GM19351 (cell line): ENCODE data around the gene GALNT2.
A peak's percentile ranks its signal among the peaks of the same experiment; 100 is the strongest.

ENCODE experiments used
- ATAC-seq: cut with Tn5 transposase; IDR thresholded peaks from one replicate; pipeline ENCODE4 v1.9.1; 2021; ENCODE audit warnings: mild to moderate bottlenecking, moderate library complexity; ENCODE audit not compliant: unreplicated experiment

GALNT2 gene

DNA sequence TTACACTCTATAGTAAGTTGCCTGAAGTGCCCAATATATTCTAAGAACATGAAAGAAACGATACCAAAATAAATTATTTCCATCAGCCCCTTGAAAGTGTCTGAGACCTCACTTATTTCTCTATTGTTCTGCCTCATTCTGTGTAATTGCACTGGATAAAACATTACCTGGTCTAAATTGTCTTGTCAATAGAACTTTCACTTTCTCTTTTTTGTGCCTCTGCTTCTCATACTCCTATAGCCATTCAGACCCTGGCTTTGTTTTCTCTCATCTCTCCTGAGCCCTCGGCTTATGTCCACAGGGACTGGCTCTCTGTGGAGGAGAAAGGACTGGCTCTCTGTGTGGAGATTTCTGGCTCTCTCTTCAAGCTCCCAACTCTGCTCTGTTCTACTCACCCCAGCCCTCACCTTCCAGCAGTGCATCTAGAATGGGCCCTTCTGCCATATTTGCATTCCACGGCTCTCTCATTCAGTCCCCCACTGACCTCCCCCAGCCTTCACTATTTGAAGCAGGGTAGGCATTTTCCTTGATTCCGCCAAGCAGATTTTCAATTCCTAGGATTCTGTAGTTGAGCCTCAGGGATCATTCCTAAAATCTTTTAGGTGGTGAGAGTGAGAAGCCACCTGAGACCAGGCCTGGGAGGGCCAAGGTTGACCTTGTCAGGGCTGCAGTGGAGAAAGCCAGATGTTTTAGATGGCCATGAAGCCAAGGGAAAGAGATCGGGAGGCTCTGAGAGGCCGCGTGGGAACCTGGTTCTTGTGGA, 15.9 kb upstream of the GALNT2 start:
- ATAC-seq, result no peak

DNA sequence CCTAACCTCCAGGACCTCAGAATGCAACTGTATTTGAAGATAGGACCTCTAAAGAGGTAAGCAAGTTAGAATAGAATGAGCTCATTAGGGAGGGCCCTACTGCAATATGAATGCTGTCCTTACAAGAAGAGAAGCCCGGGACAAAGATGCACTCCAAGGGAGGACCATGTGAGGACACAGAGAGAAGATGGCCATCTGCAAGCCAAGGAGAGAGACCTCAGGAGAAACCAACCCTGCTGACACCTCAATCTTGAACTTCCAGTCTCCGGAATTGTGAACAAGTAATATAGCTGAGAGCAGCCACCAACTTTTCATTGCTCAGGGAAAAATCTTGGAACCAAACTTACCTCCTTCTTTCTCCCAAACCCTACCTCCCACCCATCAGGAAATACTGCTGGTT, 15.0 kb upstream of the GALNT2 start:
- no peak for ATAC-seq

GRCh38 chr1:230052665-230053064, 14.4 kb upstream of the GALNT2 start:
- no peak for ATAC-seq

DNA sequence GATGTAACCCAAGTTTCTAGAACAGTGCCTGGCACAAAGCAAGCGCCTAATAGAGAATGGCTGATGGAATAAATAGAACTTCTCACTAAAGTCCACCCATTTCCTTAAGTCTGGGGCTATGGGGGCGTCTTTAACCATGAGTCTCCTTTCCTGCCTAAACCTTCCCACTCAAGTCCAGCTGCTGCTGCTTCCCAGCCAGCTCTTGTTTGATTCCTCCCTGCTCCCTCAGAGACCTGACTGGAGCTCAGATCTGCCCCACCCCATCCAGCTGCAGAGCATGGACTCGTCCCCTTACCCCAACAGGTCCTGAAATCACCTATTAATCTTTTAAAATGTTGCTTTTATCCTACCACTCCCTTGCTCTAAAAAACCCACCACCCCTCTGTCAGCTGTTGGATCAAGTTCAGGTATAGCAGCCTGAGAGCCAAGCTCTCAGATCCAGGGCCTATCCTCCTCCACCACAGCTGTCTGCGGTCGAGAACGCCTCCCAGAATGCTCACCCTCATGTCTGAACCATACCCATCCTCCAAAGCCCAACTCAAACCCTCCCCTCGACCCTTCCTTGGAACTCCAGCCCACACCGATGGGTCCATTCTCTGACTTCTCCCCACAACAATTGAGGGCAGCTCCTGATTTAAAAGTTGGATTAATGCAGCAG, 12.8 kb upstream of the GALNT2 start:
- no peak for ATAC-seq

- ATAC-seq, result no peak
Observed at GRCh38 chr1:230056098-230056497, 10.9 kb upstream of the GALNT2 start.

GRCh38 chr1:230057100-230057499, 9.9 kb upstream of the GALNT2 start:
- no peak for ATAC-seq

DNA sequence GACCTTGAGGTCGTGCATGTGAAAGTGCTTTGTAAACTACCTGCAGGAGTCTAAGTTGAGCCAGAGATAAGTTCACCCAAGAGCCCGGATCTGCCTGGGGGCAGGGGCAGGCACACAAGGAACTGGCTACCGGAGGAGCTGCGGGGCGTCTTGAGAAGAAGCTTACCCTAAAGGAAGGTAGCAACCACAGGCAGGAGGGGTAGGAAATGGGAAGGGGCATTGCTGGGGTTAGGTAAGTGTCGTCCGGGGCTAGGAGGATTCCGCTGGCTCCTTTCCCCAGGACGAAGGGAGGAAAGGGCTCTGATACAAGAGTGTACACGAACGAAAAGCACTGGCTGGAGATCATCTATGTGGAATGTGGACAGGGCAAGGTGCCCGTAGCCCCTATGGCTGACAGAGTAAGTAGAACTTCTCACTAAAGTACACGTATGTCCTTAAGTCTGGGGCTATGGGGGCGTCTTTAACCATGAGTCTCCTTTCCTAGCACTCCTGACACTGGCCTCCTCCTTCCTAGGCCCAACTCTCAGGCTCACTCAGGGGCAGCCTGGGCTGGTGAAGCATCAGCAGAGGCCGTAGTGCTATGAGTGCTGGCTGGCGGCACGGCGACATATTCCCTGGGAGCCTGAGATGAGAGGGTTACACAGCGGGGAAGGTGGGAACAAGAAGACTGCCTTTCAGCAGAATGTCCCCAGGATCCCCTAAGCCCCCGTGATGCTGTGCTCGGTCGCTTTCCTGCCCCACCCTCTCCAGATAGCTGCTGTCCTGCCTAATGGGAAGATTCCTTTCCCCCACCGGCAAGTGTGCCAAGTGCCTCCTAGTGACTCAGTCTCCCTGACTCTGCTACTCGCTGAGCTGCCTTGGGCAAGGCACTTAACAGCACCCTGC, 9.1 kb upstream of the GALNT2 start:
- no peak for ATAC-seq

DNA sequence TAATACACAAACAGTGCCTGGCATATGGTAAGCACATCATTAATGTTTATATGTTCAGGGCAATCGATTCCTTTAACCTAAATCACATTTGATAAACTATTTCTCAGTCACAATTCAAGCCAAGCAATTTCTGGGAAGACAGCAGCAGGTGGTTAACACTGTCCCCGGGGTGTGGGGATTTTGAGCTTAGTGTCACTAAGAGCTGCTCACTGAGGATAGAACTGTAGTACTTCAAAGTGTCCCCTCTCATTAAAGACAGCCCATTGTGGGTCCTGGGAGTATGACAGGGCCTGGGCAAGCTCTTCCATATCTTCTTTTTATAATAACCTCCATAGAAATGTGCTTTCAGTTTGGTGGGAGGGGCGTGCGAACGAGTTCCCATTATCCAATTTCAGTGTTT, 8.4 kb upstream of the GALNT2 start:
- ATAC-seq, result no peak

DNA sequence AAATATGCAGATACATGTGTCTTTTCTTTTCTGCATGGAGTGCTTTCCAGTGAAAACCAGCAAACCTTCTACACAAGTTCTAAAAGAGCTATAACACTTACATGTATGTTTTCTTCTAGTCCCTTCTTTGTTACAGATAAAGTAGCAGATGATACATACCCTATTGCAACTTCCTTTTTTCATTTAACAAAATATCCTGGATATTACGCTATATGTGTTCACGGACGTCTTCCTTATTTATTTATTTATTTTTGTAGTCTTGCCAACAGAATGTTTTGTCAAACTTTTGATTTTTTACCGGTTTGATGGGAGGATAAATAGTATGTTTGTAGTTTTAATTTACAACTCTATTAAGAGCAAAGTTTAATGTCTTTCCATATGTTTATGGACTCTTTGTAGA, 5.2 kb upstream of the GALNT2 start:
- no peak for ATAC-seq

DNA sequence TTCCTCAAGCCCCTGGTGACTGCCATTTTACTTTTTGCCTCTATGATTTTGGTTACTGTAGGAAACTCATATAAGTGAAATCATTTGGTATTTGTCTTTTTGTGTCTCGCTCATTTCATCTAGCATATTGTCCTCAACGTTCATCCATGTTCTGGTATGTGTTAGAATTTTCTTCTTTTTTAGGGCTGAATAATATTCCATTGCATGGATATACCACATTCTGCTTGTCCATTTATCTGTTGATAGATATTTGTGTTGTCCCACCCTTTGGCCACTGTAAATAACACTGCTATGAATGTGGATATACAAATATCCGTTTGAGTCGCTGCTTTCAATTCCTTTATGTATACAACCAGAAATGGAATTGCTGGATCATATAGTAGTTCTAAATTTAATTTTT, 4.5 kb upstream of the GALNT2 start:
- no peak for ATAC-seq

DNA sequence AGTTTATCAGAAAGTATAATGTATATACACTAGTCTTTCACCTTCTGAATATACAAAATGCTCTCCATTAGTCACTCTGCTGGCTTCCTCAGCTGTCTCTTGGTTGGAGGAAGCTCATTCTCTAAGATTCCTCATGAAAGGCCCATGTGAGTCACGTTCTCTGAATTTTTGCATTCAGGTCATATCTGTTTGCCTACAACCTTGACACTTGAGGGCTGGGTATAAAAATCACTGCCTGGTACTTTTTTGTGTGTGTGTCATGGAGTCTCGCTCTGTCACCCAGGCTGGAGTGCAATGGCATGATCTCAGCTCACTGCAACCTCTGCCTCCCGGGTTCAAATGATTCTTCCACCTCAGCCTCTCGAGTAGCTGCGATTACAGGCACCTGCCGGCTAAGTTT, 2.8 kb upstream of the GALNT2 start:
- no peak for ATAC-seq

DNA sequence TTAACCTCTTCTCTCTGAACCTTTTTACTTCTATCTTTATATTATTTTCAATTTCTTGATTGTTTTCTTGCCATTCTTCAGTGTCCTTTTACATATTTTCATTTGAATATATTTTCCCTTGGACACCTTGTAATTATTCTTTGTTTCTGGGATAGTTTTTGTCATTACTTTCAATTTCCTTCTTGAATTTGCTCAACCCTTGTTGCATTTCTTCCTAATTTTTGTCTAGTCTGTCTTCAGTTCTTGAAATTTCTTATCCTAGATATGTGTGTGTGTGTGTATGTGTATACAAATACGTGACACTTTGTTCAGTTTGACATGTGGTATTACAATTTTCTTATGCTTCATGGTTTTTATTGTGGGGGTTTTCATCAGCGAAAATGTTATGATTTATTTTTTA, 1.9 kb upstream of the GALNT2 start:
- ATAC-seq, result no peak

DNA sequence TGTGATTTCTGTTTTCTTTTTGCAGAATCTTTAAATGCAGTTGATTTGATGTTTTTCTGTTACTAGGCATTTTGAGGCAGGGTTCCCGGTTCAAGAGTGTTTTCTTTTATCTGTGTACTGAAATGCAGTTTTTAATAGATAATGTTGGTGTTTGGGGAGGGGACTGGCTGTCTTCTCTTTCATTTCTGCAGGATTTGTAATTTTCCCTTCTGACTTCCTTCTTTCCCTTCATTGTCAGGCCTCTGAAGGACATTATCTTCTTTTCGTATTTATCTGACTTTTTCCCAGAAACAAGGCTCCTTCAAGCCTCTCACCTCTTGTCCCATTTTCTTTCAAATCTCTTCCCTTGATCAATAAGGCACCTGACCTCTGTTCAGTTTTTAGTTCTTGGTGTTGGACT, 1.5 kb upstream of the GALNT2 start:
- no peak for ATAC-seq

GRCh38 chr1:230066031-230066430, 1.0 kb upstream of the GALNT2 start:
- no peak for ATAC-seq

DNA sequence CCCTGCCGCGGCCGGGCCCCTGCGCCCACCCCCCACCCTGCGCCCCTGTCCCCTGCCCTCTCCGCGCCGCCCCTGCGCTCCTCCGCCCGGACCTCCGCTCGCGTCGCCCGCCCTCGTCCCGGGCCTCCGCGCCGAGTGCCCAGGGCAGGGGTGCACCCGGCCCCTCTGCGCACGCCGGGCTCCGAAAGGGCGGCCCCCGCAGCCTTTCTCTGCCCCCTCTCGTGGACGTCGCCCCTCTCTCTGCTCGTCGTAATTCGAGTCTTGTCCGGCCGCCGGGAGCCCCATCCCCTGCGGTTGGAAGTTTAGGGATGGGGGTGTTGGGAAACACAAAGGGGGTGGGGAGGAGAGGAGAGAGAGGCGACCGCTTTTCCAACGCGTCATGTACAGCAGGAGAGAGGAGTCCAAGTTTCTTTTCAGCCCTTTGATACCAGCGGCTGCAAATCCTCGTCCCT, 407 bp downstream of the GALNT2 start:
- peak; percentile 19 for ATAC-seq

GRCh38 chr1:230067871-230068620, 1.0 kb downstream of the GALNT2 start:
- peak; percentile 13 for ATAC-seq

GRCh38 chr1:230068621-230068873, 1.5 kb downstream of the GALNT2 start:
- ATAC-seq, result no peak

GRCh38 chr1:230068952-230069684, 2.1 kb downstream of the GALNT2 start:
- no peak for ATAC-seq

DNA sequence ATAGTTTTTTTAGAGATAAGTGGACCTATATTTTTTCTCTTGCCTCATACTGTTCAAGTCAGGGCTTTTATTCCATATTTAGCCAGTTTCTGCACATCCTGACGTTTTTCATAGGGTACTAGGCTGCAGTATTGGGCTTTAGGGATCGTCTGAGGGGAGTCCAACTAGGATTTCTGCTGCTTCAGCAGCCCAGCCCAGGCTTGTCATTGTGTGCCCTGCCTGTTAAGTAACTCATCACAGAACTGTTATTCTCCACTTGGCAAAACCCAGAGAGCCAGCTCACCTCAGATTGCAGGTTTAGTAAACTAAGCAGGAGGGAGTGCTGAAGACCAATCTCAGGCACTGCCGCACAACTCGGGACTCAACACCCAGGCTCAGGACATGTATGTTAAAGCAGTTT, 2.8 kb downstream of the GALNT2 start:
- no peak for ATAC-seq
